ENCODE data around the gene DESI2.

DNA sequence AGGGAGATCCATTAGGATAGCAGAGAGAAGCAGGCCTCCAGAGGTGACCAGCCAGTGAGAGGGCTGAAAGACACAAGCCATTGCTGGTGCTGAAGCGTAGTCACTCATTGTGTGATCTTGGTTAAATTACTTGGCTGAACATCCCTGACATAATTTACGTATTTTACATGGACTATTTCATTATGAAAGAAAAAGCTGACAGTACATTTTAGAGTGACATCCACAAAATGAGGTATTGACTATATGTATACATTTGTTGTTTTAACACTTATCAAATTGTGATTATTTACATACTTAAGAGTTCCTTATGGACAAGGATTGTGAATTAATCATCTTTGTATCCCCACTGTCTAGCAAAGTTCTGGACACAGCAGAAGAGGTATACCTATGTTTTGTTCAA is 14.9 kb downstream of the DESI2 start:
- TF ChIP-seq, protein P1, sequence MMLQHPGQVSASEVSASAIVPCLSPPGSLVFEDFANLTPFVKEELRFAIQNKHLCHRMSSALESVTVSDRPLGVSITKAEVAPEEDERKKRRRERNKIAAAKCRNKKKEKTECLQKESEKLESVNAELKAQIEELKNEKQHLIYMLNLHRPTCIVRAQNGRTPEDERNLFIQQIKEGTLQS (IDR thresholded peaks at IDR 0.05) = no peak
- TF ChIP-seq, protein P2, sequence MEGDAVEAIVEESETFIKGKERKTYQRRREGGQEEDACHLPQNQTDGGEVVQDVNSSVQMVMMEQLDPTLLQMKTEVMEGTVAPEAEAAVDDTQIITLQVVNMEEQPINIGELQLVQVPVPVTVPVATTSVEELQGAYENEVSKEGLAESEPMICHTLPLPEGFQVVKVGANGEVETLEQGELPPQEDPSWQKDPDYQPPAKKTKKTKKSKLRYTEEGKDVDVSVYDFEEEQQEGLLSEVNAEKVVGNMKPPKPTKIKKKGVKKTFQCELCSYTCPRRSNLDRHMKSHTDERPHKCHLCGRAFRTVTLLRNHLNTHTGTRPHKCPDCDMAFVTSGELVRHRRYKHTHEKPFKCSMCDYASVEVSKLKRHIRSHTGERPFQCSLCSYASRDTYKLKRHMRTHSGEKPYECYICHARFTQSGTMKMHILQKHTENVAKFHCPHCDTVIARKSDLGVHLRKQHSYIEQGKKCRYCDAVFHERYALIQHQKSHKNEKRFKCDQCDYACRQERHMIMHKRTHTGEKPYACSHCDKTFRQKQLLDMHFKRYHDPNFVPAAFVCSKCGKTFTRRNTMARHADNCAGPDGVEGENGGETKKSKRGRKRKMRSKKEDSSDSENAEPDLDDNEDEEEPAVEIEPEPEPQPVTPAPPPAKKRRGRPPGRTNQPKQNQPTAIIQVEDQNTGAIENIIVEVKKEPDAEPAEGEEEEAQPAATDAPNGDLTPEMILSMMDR (IDR thresholded peaks at IDR 0.05; ENCODE audit: low read depth, low read length, missing input control) = no peak
- TF ChIP-seq YY1 (IDR thresholded peaks at IDR 0.05) (no peak), SP1 (IDR thresholded peaks at IDR 0.05) (no peak), REST (IDR thresholded peaks at IDR 0.05) (no peak), TAF1 (conservative IDR thresholded peaks at IDR 0.05) (no peak), RAD21 (IDR thresholded peaks at IDR 0.05) (no peak), JUND (IDR thresholded peaks at IDR 0.05) (no peak), RXRA (IDR thresholded peaks at IDR 0.05) (no peak), FOXA1 (IDR thresholded peaks at IDR 0.05) (no peak), HNF4G (IDR thresholded peaks at IDR 0.05) (no peak), GABPA (IDR thresholded peaks at IDR 0.05 in 1 of 2, conservative IDR thresholded peaks at IDR 0.05 in 1 of 2) (no peak)
- TF ChIP-seq, protein P3, sequence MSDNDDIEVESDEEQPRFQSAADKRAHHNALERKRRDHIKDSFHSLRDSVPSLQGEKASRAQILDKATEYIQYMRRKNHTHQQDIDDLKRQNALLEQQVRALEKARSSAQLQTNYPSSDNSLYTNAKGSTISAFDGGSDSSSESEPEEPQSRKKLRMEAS (IDR thresholded peaks at IDR 0.05) = no peak

All from liver (tissue), 3 donors.